Raji (cell line): ENCODE results near the gene ZNF573.

Experiments used
- POLR2A ChIP-seq: IDR thresholded peaks from 2 replicates; pipeline ENCODE4 v1.6.1; 2011; ENCODE audit warnings: low read depth, low read length, control low read depth; ENCODE audit not compliant: insufficient read depth

Gene ZNF573

DNA sequence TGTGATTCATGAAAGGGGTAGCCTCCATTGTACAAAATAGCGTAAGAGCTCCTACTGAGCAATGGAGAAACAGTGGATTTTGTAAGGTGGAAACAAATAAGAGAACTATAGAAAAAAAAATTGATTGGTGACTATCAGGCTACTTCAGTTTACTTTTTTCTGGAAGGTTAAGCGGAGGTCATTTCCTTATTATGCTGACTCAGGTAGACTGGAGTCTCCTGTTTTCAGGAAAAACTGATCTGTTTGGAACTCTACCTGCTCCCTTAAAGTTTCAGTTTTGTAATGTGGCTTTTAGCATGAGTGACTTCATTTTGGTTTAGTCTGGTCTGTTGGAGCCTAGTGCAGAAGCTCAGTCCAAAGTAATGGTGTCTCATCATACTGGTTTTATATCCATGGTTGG lies 63.2 kb downstream of the ZNF573 start:
- TF ChIP-seq POLR2A: no peak

DNA sequence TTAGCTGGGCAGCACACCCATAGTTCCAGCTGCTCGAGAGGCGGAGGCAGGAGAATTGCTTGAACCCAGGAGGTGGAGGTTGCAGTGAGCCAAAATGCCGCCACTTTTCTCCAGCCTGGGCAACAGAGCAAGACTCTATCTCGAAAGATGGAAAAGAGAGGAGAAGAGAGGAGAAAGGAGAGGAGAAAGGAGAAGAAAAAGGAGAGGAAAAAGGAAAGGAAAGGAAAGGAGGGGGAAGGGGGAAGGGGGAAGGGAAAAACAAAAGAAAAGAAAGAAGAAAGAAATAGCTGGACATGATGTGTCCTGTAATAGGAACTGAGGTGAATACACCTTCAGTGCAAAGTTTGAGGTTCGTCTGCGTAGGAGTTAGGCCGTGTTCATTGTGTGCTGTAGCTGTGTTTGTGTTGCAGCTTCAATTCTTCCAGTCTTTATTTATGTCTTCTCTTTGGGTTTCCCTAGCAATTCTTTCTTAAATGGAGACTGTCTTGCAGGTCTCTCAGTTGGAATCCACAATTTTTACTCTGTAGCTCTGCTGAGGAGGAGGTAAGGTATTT lies 73.3 kb downstream of the ZNF573 start:
- TF ChIP-seq POLR2A: no peak

DNA sequence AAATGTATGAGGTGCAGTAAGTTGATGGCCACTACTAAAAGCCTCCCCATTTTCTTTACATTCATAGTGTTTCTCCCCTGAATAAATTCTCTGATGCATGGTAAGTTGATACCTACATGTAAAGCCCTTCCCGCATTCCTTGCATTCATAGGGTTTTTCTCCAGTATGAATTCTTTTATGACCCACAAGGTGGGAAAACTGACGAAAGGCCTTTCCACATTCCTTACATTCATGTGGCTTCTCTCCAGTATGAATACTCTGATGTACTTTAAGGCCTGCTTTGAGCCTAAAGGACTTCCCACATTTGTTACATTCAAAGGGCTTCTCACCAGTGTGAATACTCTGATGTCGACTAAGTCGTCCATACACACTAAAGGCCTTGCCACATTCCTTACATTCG lies 80.3 kb downstream of the ZNF573 start:
- TF ChIP-seq POLR2A: no peak

DNA sequence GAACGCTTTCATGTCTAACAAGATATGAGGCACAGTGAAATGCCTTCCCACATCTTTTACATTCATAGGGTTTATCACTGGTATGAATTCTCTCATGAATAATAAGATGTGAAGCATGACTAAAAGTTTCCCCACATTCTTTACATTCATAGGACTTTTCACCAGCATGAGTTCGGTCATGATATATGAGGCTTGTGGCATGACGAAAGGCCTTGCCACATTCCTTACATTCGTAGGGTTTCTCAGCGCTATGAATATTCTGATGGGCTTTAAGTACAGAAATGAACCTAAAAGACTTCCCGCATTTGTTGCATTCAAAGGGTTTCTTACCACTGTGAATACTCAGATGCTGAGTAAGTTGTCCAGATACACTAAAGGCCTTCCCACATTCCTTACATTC lies 81.2 kb downstream of the ZNF573 start:
- TF ChIP-seq POLR2A: no peak

DNA sequence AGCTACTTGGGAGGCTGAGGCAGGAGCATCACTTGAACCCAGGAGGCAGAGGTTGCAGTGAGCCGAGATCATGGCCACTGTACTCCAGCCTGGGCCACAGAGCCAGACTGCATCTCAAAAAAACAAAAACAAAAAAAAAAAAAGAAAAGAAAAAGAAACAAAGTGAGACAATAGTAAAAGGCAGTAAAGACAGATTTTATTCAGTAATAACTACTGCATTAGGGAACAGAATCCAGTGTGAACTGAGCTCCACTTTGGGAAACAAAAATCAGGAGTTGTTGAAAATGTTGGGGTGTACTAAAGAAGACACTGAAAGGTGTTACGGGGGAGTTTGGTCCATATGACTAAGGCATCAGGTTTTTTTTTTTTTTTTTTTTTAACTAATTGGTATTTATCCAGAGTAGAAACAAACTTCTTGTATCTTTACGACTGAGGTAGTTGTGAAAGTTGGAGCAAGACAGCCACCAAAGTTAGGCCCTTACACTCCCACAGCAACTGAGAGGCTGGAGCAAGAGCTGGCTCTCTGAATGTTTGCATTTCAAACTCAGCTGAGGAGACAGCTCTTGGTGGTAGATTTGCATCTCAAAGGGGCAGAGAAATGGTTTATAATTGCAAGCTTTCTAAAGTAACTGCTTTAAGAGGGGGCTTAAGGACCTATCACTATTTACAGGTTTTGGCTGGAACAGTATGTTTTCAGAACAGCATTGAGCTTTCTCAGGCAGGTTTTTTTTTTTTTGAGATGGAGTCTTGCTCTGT lies 84.1 kb downstream of the ZNF573 start:
- TF ChIP-seq POLR2A: no peak

DNA sequence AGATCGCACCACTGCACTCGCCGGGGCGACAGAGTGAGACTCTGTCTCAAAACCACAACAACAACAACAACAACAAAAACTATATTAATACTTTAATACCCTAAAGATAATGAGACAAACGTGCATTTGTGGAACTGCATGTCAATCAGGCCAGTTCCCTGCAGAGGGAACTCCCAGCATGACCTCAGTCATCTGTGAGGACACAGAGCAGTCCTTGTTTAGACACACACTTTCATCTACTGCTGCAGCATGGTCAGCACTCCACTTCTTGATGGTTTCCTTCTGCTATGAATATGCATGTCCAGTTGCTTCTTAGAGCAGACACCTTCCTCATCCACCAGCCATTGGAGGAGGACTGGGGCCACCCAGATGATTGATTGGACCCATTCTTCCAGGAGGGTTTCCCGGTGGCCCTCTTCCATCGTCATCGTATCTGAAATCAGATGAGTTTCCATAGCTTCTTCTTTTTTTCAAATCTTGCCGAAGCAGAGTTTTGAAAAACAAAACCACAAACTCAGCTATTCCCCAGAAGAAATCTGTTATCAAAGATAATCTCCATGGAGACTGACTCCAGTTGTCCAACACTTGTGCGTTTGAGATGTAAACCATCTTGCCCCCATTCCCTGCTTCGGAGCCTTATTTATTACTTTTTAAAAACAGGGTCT lies 86.3 kb downstream of the ZNF573 start:
- TF ChIP-seq POLR2A: no peak

DNA sequence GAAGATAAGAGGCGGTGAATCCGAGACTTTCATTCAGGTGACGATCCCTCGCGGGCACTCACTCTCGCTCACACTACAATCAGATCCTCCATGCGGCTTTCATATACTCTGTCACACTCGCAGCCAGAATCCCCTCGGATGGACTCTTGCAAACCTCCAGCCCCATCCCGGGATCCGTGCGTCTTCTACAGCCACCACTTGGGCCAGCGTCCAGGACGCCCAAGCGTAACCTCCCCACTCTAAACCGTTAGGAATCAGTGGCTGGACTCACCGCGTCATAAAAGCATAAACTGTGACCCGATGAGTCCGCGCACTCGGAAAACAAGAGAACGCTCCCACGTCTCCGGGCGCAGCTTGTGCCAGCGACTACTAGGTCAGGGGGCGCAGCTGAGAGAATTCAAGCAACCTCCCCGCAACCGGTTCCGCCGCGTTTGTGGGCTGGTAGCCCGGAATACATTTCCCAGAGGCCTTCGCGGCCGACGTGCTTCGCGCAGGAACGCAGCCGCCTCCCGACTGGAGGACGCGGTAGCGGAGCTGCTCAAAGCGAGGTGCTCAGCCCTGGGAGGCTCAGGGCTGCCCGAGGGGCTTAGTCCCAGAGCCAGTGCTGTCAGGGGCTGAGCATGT lies 87.4 kb downstream of the ZNF573 start:
- TF ChIP-seq POLR2A: peak; percentile 47; the same call in 1 of the 2 replicates
